GM18909 (cell line): Measurements from ENCODE around the gene LRP5.
A peak's percentile ranks its signal among the peaks of the same experiment; 100 is the strongest.

Source experiments
- ATAC-seq: cut with Tn5 transposase; IDR thresholded peaks from one replicate; pipeline ENCODE4 v1.9.1; 2021; ENCODE audit warnings: mild to moderate bottlenecking; ENCODE audit not compliant: unreplicated experiment, poor library complexity

LRP5 gene

GRCh38 chr11:68312117-68312779, at the start of gene LRP5:
Gene LRP5, plus strand, starts transcription at chr11:68312591. Its CDS starts 124 bp downstream, at chr11:68312715.
- no peak for ATAC-seq

DNA sequence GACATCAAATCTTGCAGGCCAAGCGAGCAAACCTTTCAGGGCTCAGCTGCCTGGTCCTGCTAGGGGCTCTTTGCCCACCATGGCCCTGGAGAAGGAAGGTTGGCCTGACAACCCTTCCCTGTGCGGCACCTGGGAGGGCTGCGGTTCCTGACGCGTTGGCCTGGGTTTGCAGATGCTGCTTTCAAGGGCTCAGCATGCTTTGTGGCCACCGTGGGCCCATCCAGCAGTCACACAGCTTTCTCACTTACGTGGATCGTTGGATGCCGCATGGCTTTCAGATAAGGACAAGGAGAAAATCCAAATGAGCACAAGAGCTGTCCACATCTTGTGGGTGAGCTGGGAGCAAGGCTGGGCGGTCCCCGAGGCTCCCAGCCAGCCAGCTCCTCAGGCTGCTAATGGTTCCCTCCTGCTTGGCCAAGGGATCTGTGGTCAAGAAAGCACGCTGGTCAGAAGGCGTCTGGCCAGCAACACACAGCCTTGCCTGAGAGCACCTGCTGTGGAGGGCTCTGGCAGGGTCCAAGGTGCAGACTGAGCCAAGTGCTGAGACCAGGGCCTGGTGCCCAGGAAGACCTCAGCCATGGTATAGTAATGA, 48.9 kb upstream of the LRP5 start:
- ATAC-seq, result no peak

- ATAC-seq, result no peak
These were observed 48.1 kb upstream of the LRP5 start for GRCh38 chr11:68264244-68264643.

DNA sequence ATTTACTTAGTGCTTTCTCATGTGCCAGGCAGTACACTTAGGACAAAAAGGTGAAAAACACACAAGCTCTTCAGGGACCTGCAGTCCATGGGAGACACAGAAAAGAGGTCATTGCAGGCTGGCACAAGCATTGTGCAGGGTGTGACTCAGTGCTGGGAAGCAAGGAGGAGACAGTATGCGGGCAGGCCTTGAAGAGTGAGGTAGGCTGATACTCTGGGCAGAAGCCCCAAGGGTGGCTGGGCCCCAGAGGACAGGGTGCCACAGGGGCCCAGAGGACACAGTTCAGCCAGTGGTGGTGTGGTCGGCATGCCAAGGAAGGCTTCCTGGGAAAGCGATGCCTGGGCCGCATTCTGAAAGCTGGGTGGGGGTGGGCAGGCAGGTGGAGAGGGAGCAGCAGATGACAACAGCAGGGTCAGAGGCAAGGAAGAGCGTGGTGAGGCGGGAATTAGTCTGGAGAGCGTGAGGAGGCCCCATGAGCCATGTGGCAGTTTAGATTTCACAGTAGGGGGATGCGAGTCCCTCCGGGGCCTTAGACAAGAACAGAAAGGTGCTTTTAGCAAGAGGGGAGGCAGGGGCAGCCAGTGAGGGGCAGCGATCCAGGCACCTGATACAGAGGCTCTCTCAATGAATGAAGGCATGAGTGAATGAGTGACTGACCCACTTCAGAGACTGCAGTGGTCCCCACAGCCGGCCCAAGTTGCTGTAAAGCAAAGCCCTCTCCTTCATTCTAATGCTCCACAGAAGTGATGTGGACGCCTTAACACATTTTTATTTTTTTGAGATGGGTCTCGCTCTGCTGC, 47.5 kb upstream of the LRP5 start:
- no peak for ATAC-seq

GRCh38 chr11:68266121-68266891, 46.1 kb upstream of the LRP5 start:
- peak; percentile 65 for ATAC-seq

GRCh38 chr11:68266936-68267880, 45.2 kb upstream of the LRP5 start:
- ATAC-seq, result no peak

GRCh38 chr11:68267881-68268240, 44.5 kb upstream of the LRP5 start:
- ATAC-seq, result no peak

DNA sequence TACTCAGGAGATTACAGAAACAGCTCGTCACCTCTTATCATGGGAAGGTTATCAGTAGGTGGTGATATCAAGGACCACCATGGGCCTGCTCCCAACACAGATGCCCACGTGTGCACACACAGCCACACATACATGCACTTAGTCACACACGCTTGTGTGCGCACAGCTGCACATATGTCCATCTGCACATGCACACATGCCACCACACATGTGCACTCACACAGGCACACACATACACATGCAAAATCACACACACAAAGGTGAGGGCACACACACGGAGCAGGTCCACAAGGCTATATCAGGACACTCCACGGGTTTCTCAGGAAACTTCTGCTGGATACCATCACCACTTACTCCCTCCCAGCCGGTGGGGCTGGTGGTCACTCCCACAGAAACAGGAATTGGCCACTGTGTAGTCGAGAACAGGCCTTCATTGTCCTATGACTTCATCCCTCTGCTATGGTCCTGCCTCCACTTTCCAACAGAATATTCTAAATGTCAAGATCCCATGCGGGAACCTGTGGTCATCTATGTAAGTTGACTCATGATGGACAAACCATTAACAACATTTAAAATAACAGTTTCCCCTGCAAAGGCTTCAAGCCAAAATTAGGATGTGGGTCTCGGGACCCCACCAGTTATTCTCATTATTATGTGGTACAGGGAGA, 42.8 kb upstream of the LRP5 start:
- no peak for ATAC-seq

GRCh38 chr11:68270196-68271022, 42.0 kb upstream of the LRP5 start:
- ATAC-seq, result no peak

DNA sequence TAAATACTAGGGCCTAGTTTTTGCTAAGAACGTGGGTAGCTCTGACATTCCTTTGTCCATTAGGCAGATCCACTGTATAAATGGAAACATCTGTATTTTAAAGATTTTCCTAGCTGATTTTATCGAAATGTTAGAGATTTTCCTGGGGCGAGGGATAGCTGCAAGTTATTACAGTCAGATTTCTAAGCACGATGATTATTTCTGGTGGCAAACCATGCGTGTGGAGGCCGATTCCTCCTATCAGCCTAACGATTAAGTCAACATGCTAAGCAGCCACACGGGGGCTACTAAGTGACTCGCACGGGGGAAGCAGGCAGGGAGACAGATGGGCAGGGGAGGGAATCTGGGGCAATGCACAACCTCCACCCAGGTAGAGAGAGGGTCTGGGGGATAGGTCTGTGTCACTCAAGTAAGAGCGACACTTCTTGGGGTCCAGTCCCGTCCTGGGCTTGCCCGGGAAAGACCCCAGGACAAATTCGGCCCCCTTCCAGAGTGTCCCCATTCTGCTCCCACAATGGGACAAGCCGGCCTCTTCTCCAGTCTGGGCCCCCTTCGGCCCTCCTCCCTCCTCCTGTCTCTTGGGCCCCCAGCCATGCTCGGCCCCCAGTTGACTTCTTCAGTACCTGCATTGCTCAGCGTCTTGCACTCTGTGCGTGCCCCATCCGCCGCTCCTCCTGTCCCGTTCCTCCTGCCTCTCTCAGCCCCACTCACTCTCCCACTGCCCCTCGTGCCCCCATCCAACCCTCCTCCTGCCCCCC, 41.2 kb upstream of the LRP5 start:
- peak; percentile 21 for ATAC-seq

DNA sequence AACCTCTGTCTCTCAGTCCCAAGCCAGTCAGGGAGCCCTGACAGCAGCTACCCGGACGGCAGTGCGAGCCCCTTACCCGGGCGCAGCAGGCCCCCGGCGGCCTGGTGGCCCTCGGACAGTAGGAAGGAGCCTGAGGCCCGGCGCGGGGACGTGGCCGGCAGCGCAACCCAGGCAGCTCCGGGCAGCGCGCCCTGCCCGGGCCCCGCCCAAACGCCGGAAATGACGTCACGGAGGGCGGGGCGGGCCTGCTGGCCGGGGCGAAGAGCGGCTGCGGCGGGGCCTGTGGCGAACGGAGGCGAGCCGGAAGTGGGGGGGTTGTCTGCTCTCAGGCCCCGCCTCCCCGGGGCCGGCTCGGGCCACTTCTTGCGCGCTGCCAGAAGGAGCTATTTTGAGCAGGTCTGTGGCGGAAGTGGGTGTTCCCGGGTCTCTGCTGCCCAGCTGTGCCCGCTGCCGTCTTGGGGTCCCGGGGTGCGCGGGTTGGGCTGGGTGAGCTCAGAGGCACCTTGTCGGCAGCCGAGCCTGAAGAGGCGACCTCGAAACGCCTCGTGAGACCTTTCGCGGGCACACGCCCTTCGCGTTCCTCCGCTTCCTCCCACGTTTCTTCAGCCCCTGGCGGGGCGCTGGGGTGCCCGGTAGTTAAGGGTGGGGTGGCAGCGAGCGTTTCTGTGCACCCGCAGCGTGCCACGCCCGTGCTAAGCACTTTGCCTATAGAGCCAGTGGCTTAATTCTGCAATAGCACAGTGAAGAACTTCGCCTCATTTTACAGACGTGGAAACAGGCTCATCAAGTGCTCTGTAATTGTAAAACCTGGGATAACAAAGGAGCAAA, 40.4 kb upstream of the LRP5 start, which contains the start of gene C11orf24:
TSS of gene C11orf24 (minus strand) at position 193 of the 828 bp plus-strand sequence. CDS start 8,206 bp downstream, outside the sequence.
- peak; percentile 73 for ATAC-seq

DNA sequence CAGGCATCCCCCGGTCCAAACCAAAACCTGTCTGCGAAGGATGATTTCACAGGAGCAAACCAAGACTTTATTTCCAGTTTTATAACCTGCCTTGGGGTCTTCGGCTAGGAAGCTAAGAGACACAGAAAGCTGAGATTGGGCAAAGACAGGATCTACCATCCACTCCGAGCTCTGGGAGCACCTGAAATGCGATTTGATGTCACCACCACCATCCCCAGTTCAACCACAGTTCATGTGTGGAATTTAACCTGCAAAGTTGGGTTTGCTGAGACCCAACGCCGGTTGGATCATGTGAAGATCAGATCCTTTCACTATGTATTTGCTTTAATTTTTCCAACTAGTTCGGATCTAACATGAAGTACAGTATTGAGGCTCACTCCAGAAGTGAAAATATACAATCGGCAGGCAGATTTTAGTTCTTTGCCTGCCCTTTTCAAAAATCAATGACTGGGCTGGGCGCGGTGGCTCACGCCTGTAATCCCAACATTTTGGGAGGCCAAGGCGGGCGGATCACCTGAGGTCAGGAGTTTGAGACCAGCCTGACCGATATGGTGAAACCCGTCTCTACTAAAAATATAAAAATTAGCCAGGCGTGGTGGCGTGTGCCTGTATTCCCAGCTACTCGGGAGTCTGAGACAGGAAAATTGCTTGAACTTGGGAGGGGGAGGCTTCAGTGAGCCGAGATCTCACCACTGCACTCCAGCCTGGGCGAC, 39.2 kb upstream of the LRP5 start:
- no peak for ATAC-seq

DNA sequence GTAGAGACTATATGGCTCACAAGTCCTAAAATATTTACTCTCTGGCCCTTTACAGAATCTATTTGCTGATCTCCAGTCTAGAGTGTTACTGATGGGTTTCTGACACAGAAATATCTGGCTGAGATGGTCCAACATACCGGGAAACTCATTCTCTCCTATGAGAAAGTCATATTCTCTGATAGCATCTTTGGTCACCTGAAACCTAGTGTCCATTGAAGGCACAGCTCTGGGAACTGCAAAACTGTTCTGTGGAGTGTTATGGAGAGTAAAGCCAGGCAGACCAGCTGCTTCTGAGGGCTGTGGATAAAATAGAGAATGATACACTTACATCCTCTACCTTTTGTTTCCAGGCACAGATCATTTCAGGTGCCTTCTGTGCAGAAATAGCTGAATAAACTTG, 38.1 kb upstream of the LRP5 start:
- no peak for ATAC-seq

GRCh38 chr11:68275721-68276507, 36.5 kb upstream of the LRP5 start:
- no peak for ATAC-seq

- no peak for ATAC-seq
These were observed 35.5 kb upstream of the LRP5 start for GRCh38 chr11:68276861-68277260.
